DMS53 (cell line): ENCODE measurements around the gene SMIM1.

Source experiments
- DNase-seq: peaks from one replicate; lab custom pipeline; 2025; lab: John Stamatoyannopoulos, UW

SMIM1 gene, protein sequence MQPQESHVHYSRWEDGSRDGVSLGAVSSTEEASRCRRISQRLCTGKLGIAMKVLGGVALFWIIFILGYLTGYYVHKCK

DNA sequence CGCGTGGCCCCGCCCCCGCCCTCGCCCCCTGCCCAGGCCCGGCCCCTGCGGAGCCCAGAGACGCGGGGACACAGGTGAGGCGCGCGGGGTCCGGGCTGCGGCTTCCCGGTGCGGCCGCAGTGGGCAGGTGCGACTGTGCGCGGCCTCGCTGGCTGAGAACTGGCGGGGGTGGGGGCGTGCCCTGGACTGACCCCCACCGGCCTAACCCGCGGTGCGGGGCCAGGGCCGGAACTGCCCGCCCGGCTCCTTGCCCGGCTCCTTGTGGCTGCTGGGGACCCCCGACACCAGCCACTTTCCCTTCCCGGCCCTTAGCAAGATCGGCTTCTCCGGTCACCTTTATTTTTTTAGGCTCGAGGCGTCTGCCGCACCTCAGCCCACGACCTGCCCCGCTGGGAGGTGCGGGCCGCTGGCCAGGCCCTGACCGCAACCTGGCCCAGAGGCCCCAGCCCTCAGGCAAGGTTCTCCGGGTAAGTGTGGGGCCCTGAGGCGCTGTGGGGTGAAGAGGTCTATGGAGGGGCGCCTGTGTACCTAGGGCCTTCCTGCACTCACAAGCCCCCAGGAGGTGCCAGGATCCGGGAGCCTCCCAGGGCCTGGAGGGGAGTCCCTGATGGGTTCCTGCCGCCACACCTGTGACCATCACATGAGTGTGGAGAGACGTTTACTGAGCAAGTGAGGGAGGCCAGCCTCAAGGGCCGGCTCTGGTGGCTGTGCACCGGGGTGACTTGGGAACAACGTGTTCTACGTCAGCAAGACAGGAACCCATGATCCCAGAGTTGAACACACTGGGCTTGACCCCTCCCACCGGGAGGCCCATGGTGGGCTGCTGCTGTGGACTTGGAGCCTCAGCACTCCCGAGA lies at the start of gene SMIM1:
SMIM1 (plus strand) TSS at position 35 of the 857 bp plus-strand sequence. CDS start 2,625 bp downstream, outside the sequence.
- DNase-seq, result peak; percentile 46

DNA sequence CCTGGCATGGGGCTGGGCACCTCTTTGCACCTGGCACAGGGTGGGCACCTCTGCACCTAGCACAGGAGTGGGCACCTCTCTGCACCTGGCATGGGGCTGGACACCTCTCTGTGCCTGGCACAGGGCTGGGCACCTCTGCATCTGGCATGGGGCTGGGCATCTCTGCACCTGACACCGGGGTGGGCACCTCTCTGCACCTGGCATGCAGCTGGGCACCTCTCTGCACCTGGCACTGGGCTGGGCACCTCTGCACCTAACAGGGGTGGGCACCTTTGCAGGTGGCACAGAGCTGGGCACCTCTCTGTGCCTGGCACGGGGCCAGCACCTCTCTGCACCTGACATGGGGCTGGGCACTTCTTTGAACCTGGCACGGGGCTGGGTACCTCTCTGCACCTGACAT lies 49.7 kb upstream of the SMIM1 start:
- DNase-seq, result no peak

DNA sequence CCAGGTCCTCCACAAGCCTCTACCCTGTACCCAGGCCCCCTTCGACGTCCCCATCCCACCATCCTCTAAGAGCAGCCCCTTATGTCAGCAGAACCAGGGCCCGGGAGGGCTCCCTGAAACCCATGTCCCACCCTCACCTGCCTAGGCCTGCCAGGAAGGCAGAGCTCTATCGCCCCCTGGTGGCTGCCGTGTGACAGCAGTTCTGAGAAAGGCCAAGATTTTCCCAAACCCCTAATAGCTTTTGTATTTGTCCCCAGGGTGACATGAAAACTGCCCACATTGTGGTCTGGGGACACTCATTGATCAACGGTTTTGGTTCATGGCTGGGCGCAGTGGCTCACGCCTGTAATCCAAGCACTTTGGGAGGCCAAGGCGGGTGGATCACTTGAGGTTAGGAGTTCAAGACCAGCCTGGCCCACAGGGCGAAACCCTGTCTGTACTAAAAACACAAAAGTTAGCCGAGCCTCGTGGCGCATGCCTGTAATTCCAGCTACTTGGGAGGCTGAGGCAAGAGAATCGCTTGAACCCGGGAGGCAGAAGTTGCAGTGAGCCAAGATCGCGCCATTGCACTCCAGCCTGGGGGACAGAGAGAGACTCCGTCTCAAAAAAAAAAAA lies 48.0 kb upstream of the SMIM1 start:
- DNase-seq, result peak; percentile 82

DNA sequence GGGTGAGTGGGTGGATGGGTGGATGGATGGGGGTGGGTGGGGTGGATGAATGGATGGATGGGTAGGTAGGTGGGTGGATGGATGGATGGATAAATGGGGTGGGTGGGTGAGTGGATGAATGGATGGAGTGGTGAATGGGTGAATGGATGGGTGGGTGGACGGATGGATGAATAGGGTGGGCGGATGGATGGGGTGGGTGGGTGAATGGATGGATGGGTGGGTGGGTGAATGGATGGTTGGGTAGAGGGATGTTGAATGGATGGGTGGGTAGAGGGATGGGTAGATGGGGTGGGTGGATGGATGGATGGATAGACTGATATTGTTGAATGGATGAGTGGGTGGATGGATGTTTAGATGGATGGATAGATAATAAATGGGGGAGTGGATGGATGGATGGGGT lies 47.2 kb upstream of the SMIM1 start:
- DNase-seq, result no peak

DNA sequence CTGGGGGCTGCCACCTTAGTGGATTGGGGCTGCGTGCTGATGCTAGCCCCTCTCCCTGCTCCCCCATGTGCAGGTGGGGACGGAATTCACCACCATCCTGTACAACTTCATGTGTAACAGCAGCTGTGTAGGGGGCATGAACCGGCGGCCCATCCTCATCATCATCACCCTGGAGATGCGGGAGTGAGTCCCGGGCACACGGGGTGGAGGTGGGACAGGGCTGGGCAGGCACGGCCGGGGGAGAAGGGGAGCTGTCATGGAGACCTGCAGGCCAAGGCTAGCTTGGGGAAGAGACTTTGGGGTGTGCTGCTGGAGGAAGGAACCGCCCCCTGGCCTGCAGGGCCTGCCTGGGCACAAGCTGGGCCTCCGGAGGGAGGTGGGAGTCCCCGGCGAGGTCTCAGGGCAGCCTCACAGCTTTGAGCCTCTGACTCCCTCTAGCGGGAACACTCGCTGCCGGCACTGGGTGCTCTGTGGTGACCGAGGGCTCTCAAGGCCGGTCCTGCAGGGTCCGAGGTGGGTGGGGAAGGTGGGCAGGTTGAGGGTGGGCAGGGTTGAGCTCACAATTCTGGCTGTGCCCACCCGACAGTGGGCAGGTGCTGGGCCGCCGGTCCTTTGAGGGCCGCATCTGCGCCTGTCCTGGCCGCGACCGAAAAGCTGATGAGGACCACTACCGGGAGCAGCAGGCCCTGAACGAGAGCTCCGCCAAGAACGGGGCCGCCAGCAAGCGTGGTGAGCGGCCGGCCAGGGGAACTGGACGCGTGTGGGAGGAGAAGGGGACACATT lies 45.3 kb upstream of the SMIM1 start:
- no peak for DNase-seq

DNA sequence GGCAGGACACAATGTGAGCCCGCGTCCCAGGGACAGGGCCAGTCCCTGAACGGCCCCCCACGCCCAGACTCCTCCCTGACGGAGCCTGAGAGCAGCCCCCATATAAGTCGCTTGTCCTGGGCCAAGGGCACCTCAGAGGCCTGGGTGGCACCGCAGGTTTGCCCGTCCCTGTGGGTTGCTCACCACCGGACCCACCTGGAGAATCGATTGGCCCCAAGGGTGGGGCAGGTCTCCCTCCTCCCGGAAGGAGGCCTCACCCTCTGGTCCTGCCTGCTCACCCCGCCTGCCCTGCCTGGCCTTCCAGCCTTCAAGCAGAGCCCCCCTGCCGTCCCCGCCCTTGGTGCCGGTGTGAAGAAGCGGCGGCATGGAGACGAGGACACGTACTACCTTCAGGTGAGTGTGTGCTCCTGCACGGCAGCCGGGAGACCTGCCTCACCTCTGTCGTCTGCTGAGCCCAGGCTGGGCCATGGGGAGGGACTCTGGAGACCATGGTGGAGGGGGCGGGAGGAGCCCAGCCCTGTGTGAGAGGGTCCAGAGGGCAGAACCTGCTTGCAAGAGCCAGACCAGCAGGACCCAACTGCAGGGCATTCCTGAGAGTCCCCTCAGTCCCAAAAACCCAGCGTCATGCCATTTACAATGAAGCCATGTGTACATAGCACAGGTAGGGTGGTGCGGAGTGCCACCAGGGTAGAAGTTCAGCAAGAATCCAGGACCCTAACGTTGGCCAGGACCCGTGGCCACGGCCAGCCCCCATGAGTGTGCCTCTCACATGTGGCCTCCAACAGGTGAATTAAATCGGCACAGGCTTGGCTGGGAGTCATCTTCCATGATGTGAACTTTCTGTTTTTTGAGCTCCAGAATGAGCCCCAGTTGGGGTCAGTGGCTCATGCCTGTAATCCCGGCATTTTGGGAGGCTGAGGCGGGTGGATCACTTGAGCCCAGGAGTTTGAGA lies 44.4 kb upstream of the SMIM1 start:
- no peak for DNase-seq

DNA sequence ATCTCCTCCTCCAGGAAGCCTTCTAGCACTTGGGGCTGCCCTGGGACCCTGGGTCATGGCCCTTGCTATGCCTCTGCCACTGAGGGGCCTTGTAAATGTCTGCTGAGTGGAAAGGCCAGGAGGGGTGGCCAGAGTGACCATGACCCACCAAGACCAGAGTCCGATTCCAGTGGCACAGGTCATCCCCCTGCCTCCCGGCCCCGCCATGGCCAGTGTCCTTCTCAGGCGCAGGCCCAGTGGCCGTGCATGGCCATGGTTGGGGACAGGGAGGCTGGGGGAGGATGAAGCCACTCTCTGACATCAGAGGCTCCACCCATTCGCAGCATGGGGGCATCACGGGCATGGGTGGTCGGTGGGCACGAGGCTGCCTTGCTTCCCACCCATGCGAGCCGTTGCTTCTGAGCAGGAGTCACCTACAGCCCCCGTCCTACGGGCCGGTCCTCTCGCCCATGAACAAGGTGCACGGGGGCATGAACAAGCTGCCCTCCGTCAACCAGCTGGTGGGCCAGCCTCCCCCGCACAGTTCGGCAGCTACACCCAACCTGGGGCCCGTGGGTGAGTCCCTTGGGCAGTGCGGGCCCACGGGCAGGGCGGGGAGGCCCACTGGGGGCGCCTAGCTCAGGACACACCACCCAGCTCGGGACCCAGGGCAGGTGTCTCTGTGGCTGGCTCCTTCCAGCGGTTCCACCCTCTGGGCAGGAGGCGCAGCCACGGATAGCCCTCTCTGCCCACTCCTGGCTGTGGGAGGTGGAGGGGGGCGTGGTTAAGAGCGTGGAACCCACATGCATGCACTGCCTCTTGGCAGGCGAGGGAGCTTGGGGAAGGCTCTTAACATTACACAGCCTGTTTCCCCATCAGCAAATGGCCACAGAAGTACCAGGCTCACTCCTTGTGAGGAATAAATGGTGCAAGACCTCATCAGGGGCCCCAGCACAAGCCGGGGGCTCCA lies 42.7 kb upstream of the SMIM1 start:
- no peak for DNase-seq

DNA sequence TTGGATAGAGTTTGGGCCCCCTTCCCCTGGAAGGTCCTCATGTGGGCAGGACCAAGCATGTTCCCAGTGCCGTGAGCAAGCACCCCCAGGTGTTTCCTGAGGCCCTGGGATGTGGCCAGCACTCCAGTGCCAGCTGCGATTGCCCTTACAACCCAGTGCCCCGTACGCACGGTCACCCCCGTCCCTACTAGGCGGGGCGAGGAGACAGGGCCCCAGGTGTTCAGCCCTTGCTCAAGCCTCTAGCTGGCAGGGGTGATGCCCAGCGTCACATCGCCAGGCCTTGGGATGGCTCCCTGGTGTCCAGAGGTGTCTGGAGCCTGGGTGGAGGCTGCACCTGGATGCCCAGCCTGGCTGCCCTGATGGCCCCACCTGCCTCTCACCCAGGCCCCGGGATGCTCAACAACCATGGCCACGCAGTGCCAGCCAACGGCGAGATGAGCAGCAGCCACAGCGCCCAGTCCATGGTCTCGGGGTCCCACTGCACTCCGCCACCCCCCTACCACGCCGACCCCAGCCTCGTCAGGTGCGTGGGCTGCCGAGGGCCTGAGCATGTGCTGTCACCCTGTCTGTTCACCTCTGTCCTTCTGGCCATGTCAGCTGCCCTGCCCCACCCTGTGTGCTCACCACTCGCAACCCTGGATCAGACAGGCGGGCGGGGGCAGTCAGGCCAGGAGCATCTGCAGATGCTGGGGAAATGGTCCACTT lies 41.9 kb upstream of the SMIM1 start:
- DNase-seq, result no peak

DNA sequence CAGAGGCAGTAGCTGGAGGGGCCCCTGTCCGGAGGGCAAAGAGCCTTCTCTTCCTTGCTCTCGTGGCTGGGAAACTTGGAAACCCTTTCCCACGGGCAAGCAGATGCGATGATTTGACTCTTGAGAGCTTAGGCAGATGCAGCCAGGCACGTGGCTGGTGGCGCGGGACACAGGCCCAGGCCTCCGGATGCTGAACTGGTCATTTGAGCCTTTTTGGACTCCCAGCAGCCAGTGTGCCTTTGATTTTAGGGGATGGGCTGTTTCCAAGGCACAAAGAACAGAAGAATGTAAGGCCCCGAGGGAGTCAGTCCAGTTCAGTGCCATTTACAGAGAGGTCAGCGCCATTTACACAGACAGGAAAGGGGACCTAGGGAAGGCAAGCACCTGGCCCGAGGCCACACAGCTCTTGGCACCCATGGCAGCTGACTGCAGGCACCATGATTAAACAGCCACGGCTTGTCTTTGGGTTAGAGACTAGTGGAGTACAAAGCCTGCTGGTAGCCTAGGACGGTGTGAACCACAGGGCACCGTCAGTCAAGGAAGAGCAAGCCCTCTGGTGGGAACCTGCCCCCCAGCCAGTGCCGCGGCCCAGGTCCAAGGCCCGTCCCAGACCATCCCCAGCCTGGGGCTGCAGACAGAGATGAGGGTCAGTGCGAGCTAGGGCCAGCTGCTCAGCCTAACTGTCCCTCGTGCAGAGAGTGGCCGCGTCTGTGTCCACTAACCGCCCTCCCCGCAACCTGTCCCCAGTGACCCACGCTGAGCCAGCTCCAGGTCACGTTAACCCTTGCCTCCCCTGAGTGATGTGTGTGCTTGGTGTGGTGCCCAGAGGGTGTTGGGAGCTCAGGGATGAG lies 40.7 kb upstream of the SMIM1 start:
- DNase-seq, result no peak

DNA sequence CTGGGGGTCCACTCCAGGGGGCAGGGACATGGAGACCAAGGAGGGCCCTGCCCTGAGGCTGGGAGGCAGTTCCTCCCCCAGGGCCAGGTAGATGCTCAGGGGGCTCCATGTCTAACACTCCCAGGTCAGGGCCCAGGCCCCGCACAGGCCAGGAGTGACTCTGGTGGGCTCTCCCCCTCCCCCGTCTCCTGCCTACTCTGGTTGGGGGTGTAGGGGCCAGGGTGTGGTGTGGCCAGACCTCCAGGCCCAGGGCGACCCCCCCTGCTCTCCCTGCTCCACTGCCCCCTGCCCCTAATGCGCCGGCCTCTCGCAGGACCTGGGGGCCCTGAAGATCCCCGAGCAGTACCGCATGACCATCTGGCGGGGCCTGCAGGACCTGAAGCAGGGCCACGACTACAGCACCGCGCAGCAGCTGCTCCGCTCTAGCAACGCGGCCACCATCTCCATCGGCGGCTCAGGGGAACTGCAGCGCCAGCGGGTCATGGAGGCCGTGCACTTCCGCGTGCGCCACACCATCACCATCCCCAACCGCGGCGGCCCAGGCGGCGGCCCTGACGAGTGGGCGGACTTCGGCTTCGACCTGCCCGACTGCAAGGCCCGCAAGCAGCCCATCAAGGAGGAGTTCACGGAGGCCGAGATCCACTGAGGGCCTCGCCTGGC lies 40.0 kb upstream of the SMIM1 start:
- DNase-seq, result no peak

DNA sequence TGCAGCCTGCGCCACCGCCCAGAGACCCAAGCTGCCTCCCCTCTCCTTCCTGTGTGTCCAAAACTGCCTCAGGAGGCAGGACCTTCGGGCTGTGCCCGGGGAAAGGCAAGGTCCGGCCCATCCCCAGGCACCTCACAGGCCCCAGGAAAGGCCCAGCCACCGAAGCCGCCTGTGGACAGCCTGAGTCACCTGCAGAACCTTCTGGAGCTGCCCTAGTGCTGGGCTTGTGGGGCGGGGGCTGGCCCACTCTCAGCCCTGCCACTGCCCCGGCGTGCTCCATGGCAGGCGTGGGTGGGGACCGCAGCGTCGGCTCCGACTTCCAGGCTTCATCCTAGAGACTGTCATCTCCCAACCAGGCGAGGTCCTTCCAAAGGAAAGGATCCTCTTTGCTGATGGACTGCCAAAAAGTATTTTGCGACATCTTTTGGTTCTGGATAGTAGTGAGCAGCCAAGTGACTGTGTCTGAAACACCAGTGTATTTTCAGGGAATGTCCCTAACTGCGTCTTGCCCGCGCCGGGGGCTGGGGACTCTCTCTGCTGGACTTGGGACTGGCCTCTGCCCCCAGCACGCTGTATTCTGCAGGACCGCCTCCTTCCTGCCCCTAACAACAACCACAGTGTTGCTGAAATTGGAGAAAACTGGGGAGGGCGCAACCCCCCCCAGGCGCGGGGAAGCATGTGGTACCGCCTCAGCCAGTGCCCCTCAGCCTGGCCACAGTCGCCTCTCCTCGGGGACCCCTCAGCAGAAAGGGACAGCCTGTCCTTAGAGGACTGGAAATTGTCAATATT lies 39.3 kb upstream of the SMIM1 start:
- DNase-seq, result no peak

DNA sequence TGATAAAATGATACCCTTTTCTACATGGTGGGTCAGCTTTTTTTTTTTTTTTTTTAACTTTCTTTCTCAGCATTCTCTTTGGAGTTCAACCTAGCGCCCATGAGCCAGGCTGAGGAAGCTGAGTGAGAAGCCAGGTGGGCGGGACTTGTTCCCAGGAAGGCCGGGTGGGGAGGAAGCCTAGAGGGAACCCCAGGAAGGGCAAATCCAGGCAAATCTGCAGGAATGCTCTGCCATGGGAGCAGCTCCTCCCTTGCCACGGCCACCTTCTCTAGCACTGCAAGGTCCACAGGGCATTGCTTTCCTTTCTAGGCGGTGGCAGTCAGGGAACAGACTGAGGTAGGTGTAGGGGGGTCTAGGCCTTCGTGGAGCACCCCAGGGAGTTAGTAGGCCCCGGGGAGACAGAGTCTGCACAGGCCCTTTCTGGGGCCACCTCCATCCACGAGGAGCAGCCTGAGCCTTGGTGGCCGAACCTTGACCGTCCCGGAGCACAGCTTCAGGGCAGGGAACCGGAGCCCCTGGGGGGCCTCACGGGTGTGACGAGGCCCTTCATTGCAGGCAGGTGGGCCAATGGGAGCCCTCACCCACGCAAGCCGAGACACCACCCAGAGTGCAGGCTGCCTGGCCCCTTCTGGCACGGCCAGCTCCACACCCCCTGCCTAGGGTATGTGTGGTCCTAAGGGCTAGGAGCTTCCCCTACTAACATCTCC lies 38.5 kb upstream of the SMIM1 start:
- DNase-seq, result no peak

DNA sequence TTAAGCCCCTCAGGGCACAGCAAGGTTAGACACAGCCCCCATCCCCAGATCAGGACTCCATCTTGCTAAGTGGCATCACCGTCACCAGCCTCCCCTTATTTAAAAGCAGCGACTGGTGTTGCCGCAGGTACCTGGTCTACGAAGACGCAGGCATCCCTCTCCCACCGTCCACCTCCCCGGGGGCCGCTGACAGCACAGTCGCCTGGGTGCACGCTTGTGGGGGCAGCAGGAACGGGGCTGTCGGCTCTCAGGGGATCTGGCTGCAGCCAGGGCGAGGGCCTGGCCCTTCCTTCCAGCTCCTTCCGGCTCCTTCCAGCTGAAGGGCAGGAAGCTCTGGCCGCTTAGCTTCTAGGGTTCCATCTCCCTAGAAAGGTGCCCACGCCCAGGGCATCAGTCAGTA lies 37.9 kb upstream of the SMIM1 start:
- DNase-seq, result no peak

DNA sequence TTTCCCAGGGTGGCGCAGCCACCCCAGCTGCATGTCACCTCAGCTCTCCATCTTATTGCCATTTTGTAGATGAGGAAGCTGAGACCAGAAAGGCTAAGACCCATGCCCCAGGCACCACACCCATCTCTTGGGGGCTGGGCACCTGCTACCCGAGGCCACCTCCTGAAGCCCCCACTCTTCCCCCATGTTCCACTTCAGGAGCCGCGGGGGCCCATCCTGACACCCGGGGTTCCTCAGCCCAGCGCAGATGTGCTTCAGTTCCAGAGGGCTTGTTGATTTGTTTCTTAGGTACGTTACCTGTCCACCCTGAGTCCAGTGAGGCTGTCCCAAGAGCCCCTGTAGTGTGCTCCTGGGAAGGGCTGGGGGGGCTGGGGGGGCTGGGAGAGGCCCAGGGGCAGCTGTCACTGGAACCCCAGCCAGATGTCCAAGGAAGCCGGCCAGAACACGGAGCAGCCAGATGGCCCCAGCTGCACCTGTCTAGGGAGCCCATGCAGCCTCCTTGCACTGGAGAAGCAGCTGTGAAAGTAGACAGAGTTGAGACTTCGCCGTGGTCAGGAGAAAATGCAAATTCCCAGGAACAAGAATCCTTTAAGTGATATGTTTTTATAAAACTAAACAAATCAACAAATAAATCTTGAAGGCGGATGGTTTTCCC lies 37.4 kb upstream of the SMIM1 start:
- DNase-seq, result no peak

DNA sequence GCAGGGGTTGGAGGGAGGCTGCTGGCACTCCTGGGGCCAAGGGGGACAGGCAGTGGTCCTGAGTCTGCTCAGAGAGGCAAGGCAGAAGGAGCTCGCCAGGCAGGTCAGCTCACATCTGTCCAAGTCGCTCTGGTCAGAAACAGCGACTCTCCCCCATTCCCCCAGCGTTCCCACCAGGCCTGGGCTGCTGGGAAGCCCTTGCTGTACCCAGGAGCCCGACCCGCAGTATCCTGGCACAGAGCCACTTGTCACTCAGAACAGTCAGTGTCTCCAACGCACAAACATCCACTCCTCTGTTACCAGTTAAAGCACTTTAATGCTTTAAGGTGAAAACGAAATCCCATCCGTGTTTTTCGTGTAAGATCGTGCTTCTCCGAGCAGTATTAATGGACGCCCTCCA lies 36.9 kb upstream of the SMIM1 start:
- DNase-seq, result no peak

DNA sequence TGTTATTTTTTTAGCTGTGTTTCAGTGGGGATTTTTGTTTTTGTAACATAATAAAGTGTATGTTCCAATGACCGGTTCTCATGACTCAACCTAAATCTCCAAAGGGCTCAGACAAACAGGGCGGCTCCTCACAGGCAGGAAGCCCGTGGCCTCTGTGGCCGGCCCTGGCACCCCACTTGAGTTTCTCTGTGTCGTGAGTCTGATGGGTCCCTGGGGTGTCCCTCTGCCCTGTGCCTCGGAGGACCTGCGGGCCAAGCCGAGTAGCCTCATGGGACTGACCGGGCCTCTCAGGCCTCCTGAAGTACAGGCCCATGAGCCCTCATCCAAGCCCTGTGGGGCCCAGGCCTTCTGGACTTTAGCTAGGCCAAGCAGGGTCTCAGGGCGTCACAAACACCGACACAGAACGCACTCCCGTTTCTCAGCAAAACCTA lies 36.4 kb upstream of the SMIM1 start:
- DNase-seq, result no peak
